ENCODE measurements around the gene SLC38A3.
A peak's percentile ranks its signal among the peaks of the same experiment; 100 is the strongest.
"Not testable (repeated sequence)": the region's sequence is repeated elsewhere in the genome, so short reads cannot be mapped to it uniquely, and the experiment has no call there.

The SLC38A3 gene

DNA sequence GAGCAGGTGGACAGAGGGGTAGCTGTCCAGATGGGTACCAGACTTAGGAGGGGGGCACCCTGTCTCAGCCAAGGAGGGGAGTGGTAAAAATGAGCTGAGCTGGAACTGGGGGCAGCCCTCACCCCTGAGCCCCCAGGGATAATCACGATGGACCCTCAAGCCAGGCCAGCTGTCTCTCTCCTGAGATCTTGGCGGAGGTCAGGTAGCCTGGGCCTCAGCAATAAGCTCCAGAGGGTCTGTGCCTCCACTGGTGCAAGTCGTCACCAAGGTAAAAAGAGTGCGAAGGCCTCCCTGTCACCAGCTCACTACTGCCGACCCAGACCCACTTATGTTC, 5.1 kb downstream of the SLC38A3 start:
- no peak overlapping the region for H3K4me3 Mint-ChIP-seq
- no peaks in the 10 kb centered on the region for H3K36me3 Mint-ChIP-seq
- ATAC-seq = no peak
- no peaks in the 10 kb centered on the region for H3K9me3 Mint-ChIP-seq
- no peak for DNase-seq (ENCODE audit: low spot score in 2 of 2)
- no peaks in the 10 kb centered on the region for H3K4me1 Mint-ChIP-seq
- H3K27ac Mint-ChIP-seq = no peak overlapping the region

GRCh38 chr3:50210510-50211367, 5.7 kb downstream of the SLC38A3 start:
- H3K4me3 Mint-ChIP-seq = no peak overlapping the region
- no peak for ATAC-seq
- no peak overlapping the region for H3K27ac Mint-ChIP-seq
- H3K9me3 Mint-ChIP-seq = no peaks in the 10 kb centered on the region
- H3K4me1 Mint-ChIP-seq = no peaks in the 10 kb centered on the region
- no peak for DNase-seq (ENCODE audit: low spot score in 2 of 2)
- H3K36me3 Mint-ChIP-seq = no peaks in the 10 kb centered on the region

GRCh38 chr3:50211368-50211717, 6.3 kb downstream of the SLC38A3 start:
- DNase-seq (ENCODE audit: low spot score in 2 of 2) = not testable (repeated sequence)

GRCh38 chr3:50211930-50212329, 6.9 kb downstream of the SLC38A3 start:
- ATAC-seq (peak; percentile 84), DNase-seq (ENCODE audit: low spot score in 2 of 2) (no peak)
- H3K4me1 Mint-ChIP-seq = no peaks in the 10 kb centered on the region
- H3K36me3 Mint-ChIP-seq = no peaks in the 10 kb centered on the region
- no peak overlapping the region for H3K4me3 Mint-ChIP-seq
- no peak overlapping the region for H3K27ac Mint-ChIP-seq
- no peaks in the 10 kb centered on the region for H3K9me3 Mint-ChIP-seq

More at GRCh38 chr3:50211368-50211717, 6.3 kb downstream of the SLC38A3 start:
- not testable (repeated sequence) for H3K4me1 Mint-ChIP-seq, H3K36me3 Mint-ChIP-seq, H3K4me3 Mint-ChIP-seq, H3K9me3 Mint-ChIP-seq, H3K27ac Mint-ChIP-seq, ATAC-seq

GRCh38 chr3:50212502-50212901, 7.4 kb downstream of the SLC38A3 start:
- H3K4me1 Mint-ChIP-seq = no peaks in the 10 kb centered on the region
- no peaks in the 10 kb centered on the region for H3K36me3 Mint-ChIP-seq
- ATAC-seq (no peak), DNase-seq (ENCODE audit: low spot score in 2 of 2) (no peak)
- no peak overlapping the region for H3K4me3 Mint-ChIP-seq
- H3K27ac Mint-ChIP-seq = no peak overlapping the region
- H3K9me3 Mint-ChIP-seq = no peaks in the 10 kb centered on the region

DNA sequence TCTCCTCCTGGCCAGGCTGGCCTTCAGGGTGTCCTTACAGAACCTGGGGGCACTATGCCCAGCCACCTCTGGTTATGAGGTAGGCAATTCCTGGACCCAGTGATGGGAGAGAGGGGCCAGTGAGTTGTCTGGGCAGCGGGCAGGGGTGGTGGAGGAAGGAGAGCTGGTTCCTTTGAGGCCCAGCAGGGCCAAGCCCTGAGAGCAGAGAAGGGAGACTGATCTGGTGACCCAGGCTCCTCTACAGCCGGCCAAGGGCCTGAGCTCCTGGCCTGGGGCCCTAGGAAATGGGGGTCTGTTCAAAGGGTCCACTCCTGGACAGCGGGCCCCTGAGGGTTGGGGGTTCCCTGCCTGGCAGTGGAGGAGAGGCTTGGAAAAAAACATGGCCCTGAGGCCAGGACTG, 7.9 kb downstream of the SLC38A3 start:
- no peaks in the 10 kb centered on the region for H3K36me3 Mint-ChIP-seq
- ATAC-seq = no peak
- no peaks in the 10 kb centered on the region for H3K4me1 Mint-ChIP-seq
- DNase-seq (ENCODE audit: low spot score in 2 of 2) = no peak
- H3K27ac Mint-ChIP-seq = no peak overlapping the region
- H3K4me3 Mint-ChIP-seq = no peak overlapping the region
- no peaks in the 10 kb centered on the region for H3K9me3 Mint-ChIP-seq

DNA sequence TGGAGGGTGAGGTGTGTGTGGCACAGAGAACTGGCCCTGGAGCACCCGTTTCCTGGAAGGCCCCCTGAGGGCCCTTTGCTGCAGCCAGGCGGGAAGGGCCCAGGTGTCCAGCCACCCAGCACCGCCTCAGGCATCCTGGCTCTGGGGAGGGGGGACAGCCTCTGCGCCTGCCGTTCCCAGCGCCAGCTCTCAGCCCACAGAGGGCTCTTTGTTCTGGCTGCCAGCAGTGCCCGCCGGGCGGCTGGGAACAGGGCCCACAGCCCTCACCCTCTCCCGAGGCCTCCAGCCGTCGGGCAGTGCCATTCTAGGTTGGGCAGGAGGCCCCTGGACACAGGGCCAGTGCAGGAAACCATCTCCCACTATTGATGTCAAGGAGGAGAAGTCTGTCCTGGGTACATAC, 8.3 kb downstream of the SLC38A3 start:
- DNase-seq (ENCODE audit: low spot score in 2 of 2) = no peak
- Mint-ChIP-seq H3K36me3 (no peaks in the 10 kb centered on the region), H3K9me3 (no peaks in the 10 kb centered on the region), H3K4me1 (no peaks in the 10 kb centered on the region), H3K27ac (no peak overlapping the region), H3K4me3 (no peak overlapping the region)
- no peak for ATAC-seq

DNA sequence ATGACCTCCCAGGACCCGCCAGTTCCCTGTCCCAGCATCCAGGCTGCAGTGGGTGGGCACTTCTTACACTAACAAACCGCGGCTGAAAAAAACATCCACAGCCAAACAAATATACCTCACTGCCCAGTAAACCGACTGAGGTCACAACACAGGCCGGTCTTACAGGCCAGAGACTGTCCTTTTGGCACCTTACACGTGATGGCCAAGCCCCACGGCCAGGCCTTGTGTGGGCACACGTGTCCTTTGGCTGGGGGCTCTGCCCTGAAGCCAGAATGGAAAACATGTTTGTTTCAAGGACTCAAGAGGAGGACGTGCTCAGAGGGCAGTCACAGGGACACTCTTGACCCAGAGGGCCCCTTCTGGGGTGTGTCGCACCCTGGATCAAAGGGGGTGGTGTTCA, 9.8 kb downstream of the SLC38A3 start:
- H3K27ac Mint-ChIP-seq = no peak overlapping the region
- ATAC-seq (no peak), DNase-seq (ENCODE audit: low spot score in 2 of 2) (no peak)
- H3K36me3 Mint-ChIP-seq = no peaks in the 10 kb centered on the region
- H3K4me3 Mint-ChIP-seq = no peak overlapping the region
- no peaks in the 10 kb centered on the region for H3K4me1 Mint-ChIP-seq
- no peaks in the 10 kb centered on the region for H3K9me3 Mint-ChIP-seq

DNA sequence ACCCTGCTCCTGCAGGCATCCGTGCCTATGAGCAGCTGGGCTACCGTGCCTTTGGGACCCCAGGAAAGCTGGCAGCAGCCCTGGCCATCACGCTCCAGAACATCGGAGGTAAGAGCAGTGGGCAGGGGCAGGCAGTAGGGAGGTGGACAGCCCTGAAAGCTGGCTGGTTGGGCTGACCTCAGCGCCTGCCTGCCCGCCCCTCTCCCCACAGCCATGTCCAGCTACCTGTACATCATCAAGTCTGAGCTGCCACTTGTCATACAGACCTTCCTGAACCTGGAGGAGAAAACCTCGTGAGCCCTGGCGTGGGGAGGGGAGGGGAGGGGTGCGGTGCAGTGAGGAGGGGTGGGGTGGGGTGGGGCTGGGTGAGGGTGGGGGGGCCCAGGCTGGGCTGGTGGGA, 10.5 kb downstream of the SLC38A3 start:
- Mint-ChIP-seq H3K27ac (no peak overlapping the region), H3K36me3 (no peaks in the 10 kb centered on the region), H3K4me3 (no peak overlapping the region), H3K4me1 (no peaks in the 10 kb centered on the region), H3K9me3 (no peaks in the 10 kb centered on the region)
- DNase-seq (ENCODE audit: low spot score in 2 of 2) (no peak), ATAC-seq (no peak)

DNA sequence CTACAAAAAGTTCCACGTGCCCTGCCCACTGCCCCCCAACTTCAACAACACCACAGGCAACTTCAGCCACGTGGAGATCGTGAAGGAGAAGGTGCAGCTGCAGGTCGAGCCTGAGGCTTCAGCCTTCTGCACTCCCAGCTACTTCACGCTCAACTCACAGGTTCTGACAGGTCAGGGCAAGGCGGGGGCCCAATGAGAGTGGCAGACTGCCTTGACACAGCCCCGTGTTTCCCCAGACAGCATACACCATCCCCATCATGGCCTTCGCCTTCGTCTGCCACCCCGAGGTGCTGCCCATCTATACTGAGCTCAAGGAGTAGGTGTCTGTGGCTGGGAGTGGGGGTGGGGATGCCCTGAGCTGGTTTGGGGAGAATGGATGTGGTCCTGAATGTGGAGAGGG, 12.6 kb downstream of the SLC38A3 start:
- no peaks in the 10 kb centered on the region for H3K36me3 Mint-ChIP-seq
- no peak overlapping the region for H3K4me3 Mint-ChIP-seq

DNA sequence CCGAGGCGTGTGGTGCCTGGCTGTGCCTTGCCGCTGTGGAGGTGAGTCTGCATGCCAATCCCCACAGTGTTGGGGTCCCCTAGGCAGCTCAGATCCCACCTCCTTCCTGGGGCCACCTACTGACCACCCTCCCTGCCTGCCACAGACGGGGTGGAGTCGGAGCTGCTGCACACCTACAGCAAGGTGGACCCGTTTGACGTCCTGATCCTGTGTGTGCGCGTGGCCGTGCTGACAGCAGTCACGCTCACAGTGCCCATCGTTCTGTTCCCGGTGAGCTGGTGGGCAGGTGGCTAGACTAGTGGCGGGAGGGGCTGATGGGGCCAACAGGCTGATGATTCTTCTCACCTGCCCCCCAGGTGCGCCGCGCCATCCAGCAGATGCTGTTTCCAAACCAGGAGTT, 13.4 kb downstream of the SLC38A3 start:
- DNase-seq (ENCODE audit: low spot score in 2 of 2) (no peak), ATAC-seq (no peak)
- Mint-ChIP-seq H3K36me3 (no peaks in the 10 kb centered on the region), H3K27ac (no peak overlapping the region), H3K4me3 (no peak overlapping the region), H3K4me1 (no peaks in the 10 kb centered on the region), H3K9me3 (no peaks in the 10 kb centered on the region)

More for the DNA sequence above, 12.6 kb downstream of the SLC38A3 start:
- no peaks in the 10 kb centered on the region for H3K4me1 Mint-ChIP-seq
- H3K27ac Mint-ChIP-seq = no peak overlapping the region
- no peaks in the 10 kb centered on the region for H3K9me3 Mint-ChIP-seq
- DNase-seq (ENCODE audit: low spot score in 2 of 2) (no peak), ATAC-seq (no peak)

GRCh38 chr3:50219285-50219684, 14.2 kb downstream of the SLC38A3 start:
- Mint-ChIP-seq H3K4me1 (no peaks in the 10 kb centered on the region), H3K4me3 (no peak overlapping the region), H3K27ac (no peak overlapping the region)

DNA sequence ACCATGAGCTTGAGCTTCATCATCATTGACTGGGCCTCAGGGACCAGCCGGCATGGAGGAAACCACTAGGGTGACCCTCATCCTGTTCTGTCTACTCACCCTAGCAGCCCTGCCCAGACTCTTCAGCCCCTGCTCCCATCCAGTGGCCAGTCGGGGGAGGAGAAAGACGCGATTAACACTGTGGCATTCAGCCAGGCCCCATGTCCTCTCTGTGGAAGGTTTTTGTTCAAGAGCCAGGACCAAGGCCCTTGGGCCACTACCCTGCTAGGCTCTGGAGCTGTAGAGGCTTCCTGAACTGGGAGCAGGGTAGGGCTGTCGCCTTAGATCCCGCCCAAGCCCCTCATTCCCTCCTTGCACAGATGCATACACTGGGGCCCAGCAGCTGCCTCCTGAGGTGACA, 15.0 kb downstream of the SLC38A3 start:
- Mint-ChIP-seq H3K4me3 (no peak overlapping the region), H3K4me1 (peaks cover 2% of the 10 kb centered on the region), H3K9me3 (no peaks in the 10 kb centered on the region), H3K36me3 (no peaks in the 10 kb centered on the region), H3K27ac (peak overlapping the region; percentile 27)
- ATAC-seq = no peak
- no peak for DNase-seq (ENCODE audit: low spot score in 2 of 2)

More at GRCh38 chr3:50219285-50219684, 14.2 kb downstream of the SLC38A3 start:
- DNase-seq (ENCODE audit: low spot score in 2 of 2) = no peak
- no peaks in the 10 kb centered on the region for H3K36me3 Mint-ChIP-seq
- ATAC-seq = no peak
- H3K9me3 Mint-ChIP-seq = no peaks in the 10 kb centered on the region

GRCh38 chr3:50221051-50221410, 16.0 kb downstream of the SLC38A3 start:
- peak overlapping the region; percentile 32 for H3K27ac Mint-ChIP-seq
- H3K9me3 Mint-ChIP-seq = no peaks in the 10 kb centered on the region
- peak; percentile 31 for ATAC-seq

GRCh38 chr3:50221411-50222168, 16.5 kb downstream of the SLC38A3 start:
- no peak for DNase-seq (ENCODE audit: low spot score in 2 of 2)
- peak overlapping the region; percentile 32 for H3K27ac Mint-ChIP-seq

More at GRCh38 chr3:50221051-50221410, 16.0 kb downstream of the SLC38A3 start:
- DNase-seq (ENCODE audit: low spot score in 2 of 2) = no peak
- Mint-ChIP-seq H3K36me3 (peaks cover 3% of the 10 kb centered on the region), H3K4me1 (peaks cover 11% of the 10 kb centered on the region), H3K4me3 (no peak overlapping the region)

DNA sequence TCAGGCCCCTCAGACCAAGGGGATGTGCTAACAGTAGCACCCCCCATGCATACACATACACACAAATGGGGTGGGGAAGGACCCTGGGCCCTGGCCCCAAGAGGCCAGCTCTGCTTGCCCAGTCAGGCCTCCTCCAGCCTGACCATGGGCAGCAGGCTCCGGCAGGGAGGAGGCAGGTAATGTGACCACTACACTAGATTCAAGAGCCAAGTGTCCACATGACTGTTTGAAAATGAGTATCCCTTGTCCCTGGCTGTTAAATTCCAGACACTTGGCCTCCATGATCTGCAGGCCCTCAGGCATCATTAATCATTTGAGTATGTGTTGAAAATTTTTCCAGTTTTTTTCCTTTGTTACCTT, 17.1 kb downstream of the SLC38A3 start:
- Mint-ChIP-seq H3K27ac (no peak overlapping the region), H3K36me3 (peaks cover 10% of the 10 kb centered on the region), H3K4me1 (peaks cover 21% of the 10 kb centered on the region), H3K9me3 (no peaks in the 10 kb centered on the region), H3K4me3 (no peak overlapping the region)
- DNase-seq (ENCODE audit: low spot score in 2 of 2) = no peak
- no peak for ATAC-seq

More at GRCh38 chr3:50221411-50222168, 16.5 kb downstream of the SLC38A3 start:
- no peaks in the 10 kb centered on the region for H3K9me3 Mint-ChIP-seq
- H3K36me3 Mint-ChIP-seq = peaks cover 6% of the 10 kb centered on the region
- peaks cover 15% of the 10 kb centered on the region for H3K4me1 Mint-ChIP-seq
- H3K4me3 Mint-ChIP-seq = no peak overlapping the region
- ATAC-seq = no peak

Measured in stimulated activated effector memory CD8-positive, alpha-beta T cell treated with anti-CD3 and anti-CD28 coated beads, Interleukin-12 subunit alpha, Interleukin-12 subunit beta, amount 100 ng/mL, for 72 hours (primary cell).